GM18909 (cell line): ENCODE results near the gene RPS23.

Experiments used
- ATAC-seq: cut with Tn5 transposase; IDR thresholded peaks from one replicate; pipeline ENCODE4 v1.9.1; 2021; ENCODE audit warnings: mild to moderate bottlenecking; ENCODE audit not compliant: unreplicated experiment, poor library complexity

The RPS23 gene

GRCh38 chr5:82252744-82253143, 25.4 kb downstream of the RPS23 start:
- ATAC-seq = no peak

GRCh38 chr5:82246960-82247574, 31.1 kb downstream of the RPS23 start:
- ATAC-seq = no peak

GRCh38 chr5:82244854-82245635, 33.1 kb downstream of the RPS23 start:
- ATAC-seq = no peak

- no peak for ATAC-seq
Measured at GRCh38 chr5:82244151-82244550, 34.0 kb downstream of the RPS23 start.

GRCh38 chr5:82234885-82235284, 43.3 kb downstream of the RPS23 start:
- ATAC-seq = no peak

GRCh38 chr5:82225525-82226172, 52.5 kb downstream of the RPS23 start:
- ATAC-seq = peak; percentile 92
